HCT116 (cell line): ENCODE measurements around the gene LBR. TPM values are rescaled to one million over a fixed set of nuclear protein-coding genes. Genes with fewer than 3 reads are reported as not detected.

Experiments
- ATAC-seq: fragments of 200-7000 bp; cut with Tn5 transposase; 2 replicates; pipeline ENCODE4 v1.9.1; 2020; ENCODE audit warnings: mild to moderate bottlenecking, moderate library complexity
- BruUV-seq: library from RNA; stranded (reverse); fragments of 400-500 nt; replicated peaks from 2 replicates; lab custom pipeline; 2021; lab: Mats Ljungman, UMichigan
- CTCF ChIA-PET: fragments of 300-600 bp; sonication (Branson Sonifier 250); formaldehyde crosslinking; loops from one replicate; lab custom pipeline; 2021; ENCODE audit warnings: antibody characterized with exemption; lab: Charles Lee
- POLR2A ChIA-PET: fragments of 300-600, 350-600 bp; sonication (Branson Sonifier 250); formaldehyde crosslinking; loops from one replicate; lab custom pipeline; 2021; ENCODE audit warnings: antibody characterized with exemption; lab: Charles Lee
- RAD21 ChIA-PET, 2 experiments: fragments of 300-600 bp; sonication (Branson Sonifier 250); formaldehyde crosslinking; loops; one replicate each; lab custom pipeline; 2023; ENCODE audit warnings: low total read pairs in 2 of 2; ENCODE audit not compliant: uncharacterized antibody in 2 of 2, unreplicated experiment in 2 of 2, low non-redundant PET in 1 of 2; lab: Charles Lee
- DNase-seq: peaks from one replicate; pipeline ENCODE4 v3.0.0-alpha.2; 2010; ENCODE audit warnings: low read depth, low spot score
- H2AFZ ChIP-seq: fragments of 200-600 bp; shearing (Covaris generic), sonication (generic); 2 replicates; pipeline ENCODE4 v1.6.1; 2017; ENCODE audit warnings: low read depth, mixed run types, mixed read lengths, antibody characterized with exemption, low read length; ENCODE audit not compliant: poor library complexity, severe bottlenecking
- H3K27ac ChIP-seq: 2 replicates; pipeline ENCODE4 v1.5.1; 2012; ENCODE audit warnings: low read depth, low read length
- H3K27me3 ChIP-seq: fragments of 200-600 bp; sonication (generic); 2 replicates; pipeline ENCODE4 v1.6.1; 2016; ENCODE audit warnings: mixed run types, low read length, mixed read lengths; ENCODE audit not compliant: insufficient read depth
- H3K36me3 ChIP-seq, 2 experiments: fragments of 200-500 bp in 1 of 2; fragments of 200-600 bp in 1 of 2; sonication (Bioruptor generic) in 1 of 2; sonication (generic) in 1 of 2; 2 replicates each; pipeline versions ENCODE4 v1.5.1 to v1.6.1; 2014 to 2016; ENCODE audit warnings: low read length in 2 of 2, inconsistent platforms in 1 of 2, mixed read lengths in 1 of 2, mixed run types in 1 of 2; ENCODE audit not compliant: insufficient read depth in 2 of 2, control insufficient read depth in 1 of 2
- H3K4me1 ChIP-seq, 2 experiments: fragments of 200-600 bp in 1 of 2; sonication (generic) in 1 of 2; 2 replicates each; pipeline versions ENCODE4 v1.5.1 to v1.6.1; 2012 to 2017; ENCODE audit warnings: low read length in 2 of 2, inconsistent platforms in 1 of 2, mild to moderate bottlenecking in 1 of 2, mixed read lengths in 1 of 2, mixed run types in 1 of 2, moderate library complexity in 1 of 2; ENCODE audit not compliant: insufficient read depth in 2 of 2, control insufficient read depth in 1 of 2
- H3K4me2 ChIP-seq: fragments of 200-600 bp; sonication (generic); 2 replicates; pipeline ENCODE4 v1.6.1; 2017; ENCODE audit warnings: mixed run types, low read length, mixed read lengths
- H3K4me3 ChIP-seq, 2 experiments: fragments of 200-600 bp in 1 of 2; sonication (generic) in 1 of 2; replicated peaks in 1 of 2; 2 replicates each; pipeline ENCODE4 v1.5.1; 2011 to 2016; ENCODE audit warnings: low read length in 2 of 2, control low read depth in 1 of 2, low read depth in 1 of 2, mild to moderate bottlenecking in 1 of 2, mixed read lengths in 1 of 2, mixed run types in 1 of 2
- H3K79me2 ChIP-seq: fragments of 200-600 bp; sonication (generic); 2 replicates; pipeline ENCODE4 v1.6.1; 2017; ENCODE audit warnings: mild to moderate bottlenecking, mixed run types, low read length, moderate library complexity, mixed read lengths; ENCODE audit not compliant: insufficient read depth
- H3K9ac ChIP-seq: fragments of 200-600 bp; sonication (generic); 2 replicates; pipeline ENCODE4 v1.6.1; 2016; ENCODE audit warnings: low read length, mixed read lengths
- H3K9me2 ChIP-seq: fragments of 200-600 bp; sonication (generic), shearing (Covaris generic); 2 replicates; pipeline ENCODE4 v1.6.1; 2017; ENCODE audit warnings: mixed run types, mild to moderate bottlenecking, moderate library complexity; ENCODE audit not compliant: insufficient read depth
- H3K9me3 ChIP-seq, 2 experiments: fragments of 200-500 bp in 1 of 2; fragments of 200-600 bp in 1 of 2; sonication (Bioruptor generic) in 1 of 2; sonication (generic) in 1 of 2; 2 replicates each; pipeline ENCODE4 v1.6.1; 2014 to 2017; ENCODE audit warnings: low read length in 2 of 2, mixed read lengths in 2 of 2, inconsistent platforms in 1 of 2, low read depth in 1 of 2, mild to moderate bottlenecking in 1 of 2, mixed run types in 1 of 2, moderate library complexity in 1 of 2; ENCODE audit not compliant: control insufficient read depth in 1 of 2, insufficient read depth in 1 of 2
- H4K20me1 ChIP-seq: fragments of 200-600 bp; sonication (generic), shearing (Covaris generic); 2 replicates; pipeline ENCODE4 v1.6.1; 2017; ENCODE audit warnings: mixed run types, mild to moderate bottlenecking, moderate library complexity; ENCODE audit not compliant: insufficient read depth
- CBX3 ChIP-seq: IDR thresholded peaks from 2 replicates; pipeline ENCODE4 v1.6.1; 2012; ENCODE audit warnings: low read depth
- CEBPB ChIP-seq: IDR thresholded peaks from 2 replicates; pipeline ENCODE4 v1.6.1; 2012; ENCODE audit warnings: low read depth
- EGR1 ChIP-seq: IDR thresholded peaks from 2 replicates; pipeline ENCODE4 v1.6.1; 2012; ENCODE audit warnings: low read depth
- ELF1 ChIP-seq: IDR thresholded peaks from 2 replicates; pipeline ENCODE4 v1.6.1; 2012; ENCODE audit warnings: low read depth, borderline replicate concordance
- EZH2 ChIP-seq: fragments of 200-600 bp; sonication (generic); IDR thresholded peaks from 2 replicates; pipeline ENCODE4 v1.6.1; 2017; ENCODE audit warnings: antibody characterized with exemption, mixed run types
- EZH2phosphoT487 ChIP-seq: fragments of 200-600 bp; IDR thresholded peaks from 2 replicates; pipeline ENCODE4 v1.6.1; 2018; ENCODE audit warnings: antibody characterized with exemption, borderline replicate concordance
- FOSL1 ChIP-seq: IDR thresholded peaks from 2 replicates; pipeline ENCODE4 v1.6.1; 2012; ENCODE audit warnings: low read depth
- JUND ChIP-seq: IDR thresholded peaks from 2 replicates; pipeline ENCODE4 v1.6.1; 2012
- POLR2A ChIP-seq: IDR thresholded peaks from 2 replicates; pipeline ENCODE4 v1.7.0; 2011; ENCODE audit warnings: borderline replicate concordance; ENCODE audit not compliant: insufficient read depth, insufficient read length; ENCODE audit errors: extremely low read depth
- POLR2AphosphoS5 ChIP-seq: IDR thresholded peaks from 2 replicates; pipeline ENCODE4 v1.6.1; 2011; ENCODE audit warnings: mild to moderate bottlenecking, low read depth, low read length, moderate library complexity
- SRF ChIP-seq: IDR thresholded peaks from 2 replicates; pipeline ENCODE4 v1.6.1; 2012; ENCODE audit warnings: low read depth
- TCF7L2 ChIP-seq: IDR thresholded peaks from 2 replicates; pipeline ENCODE4 v1.7.0; 2011; ENCODE audit warnings: borderline replicate concordance, inconsistent platforms; ENCODE audit not compliant: insufficient read depth, insufficient read length; ENCODE audit errors: extremely low read depth
- YY1 ChIP-seq: IDR thresholded peaks from 2 replicates; pipeline ENCODE4 v1.6.1; 2011; ENCODE audit warnings: low read length, low read depth, moderate library complexity, mild to moderate bottlenecking; ENCODE audit not compliant: insufficient replicate concordance; ENCODE audit errors: extremely low read depth
- ZNF274 ChIP-seq: fragments of 200-500 bp; sonication (Bioruptor generic); IDR thresholded peaks from 2 replicates; pipeline ENCODE4 v1.6.1; 2014; ENCODE audit warnings: mild to moderate bottlenecking, low read depth, low read length, inconsistent platforms
- intact Hi-C: fragments of 100-400 bp; cut with micrococcal nuclease; formaldehyde crosslinking; loops from 2 replicates; pipeline ENCODE4 v1.10.0; 2022
- total RNA-seq: library from RNA; stranded (reverse); gene quantifications from one replicate; pipeline ENCODE4 v1.2.1, GENCODE V29; 2021; ENCODE audit not compliant: unreplicated experiment
- TF ChIP-seq, protein P1 (sequence below): IDR thresholded peaks from 2 replicates; pipeline ENCODE4 v1.6.1; 2012
- TF ChIP-seq, protein P2 (sequence below): IDR thresholded peaks from 2 replicates; pipeline ENCODE4 v1.6.1; 2012; ENCODE audit warnings: low read depth
- TF ChIP-seq, protein P3 (sequence below), 3 experiments: fragments of 200-600 bp in 1 of 3; sonication (generic) in 1 of 3; IDR thresholded peaks in 2 of 3; conservative IDR thresholded peaks in 1 of 3; 2 replicates each; pipeline ENCODE4 v1.5.1; 2012 to 2017; ENCODE audit warnings: low read depth in 2 of 3, low read length in 2 of 3, antibody characterized with exemption in 1 of 3, borderline replicate concordance in 1 of 3, control low read depth in 1 of 3, mild to moderate bottlenecking in 1 of 3, mixed read lengths in 1 of 3, mixed run types in 1 of 3, moderate library complexity in 1 of 3; ENCODE audit not compliant: insufficient read depth in 1 of 3
- TF ChIP-seq, protein P4 (sequence below): IDR thresholded peaks from 2 replicates; pipeline ENCODE4 v1.6.1; 2012

Gene LBR
- total RNA-seq, 1 experiment from 2014 or later: 97.4 TPM

DNA sequence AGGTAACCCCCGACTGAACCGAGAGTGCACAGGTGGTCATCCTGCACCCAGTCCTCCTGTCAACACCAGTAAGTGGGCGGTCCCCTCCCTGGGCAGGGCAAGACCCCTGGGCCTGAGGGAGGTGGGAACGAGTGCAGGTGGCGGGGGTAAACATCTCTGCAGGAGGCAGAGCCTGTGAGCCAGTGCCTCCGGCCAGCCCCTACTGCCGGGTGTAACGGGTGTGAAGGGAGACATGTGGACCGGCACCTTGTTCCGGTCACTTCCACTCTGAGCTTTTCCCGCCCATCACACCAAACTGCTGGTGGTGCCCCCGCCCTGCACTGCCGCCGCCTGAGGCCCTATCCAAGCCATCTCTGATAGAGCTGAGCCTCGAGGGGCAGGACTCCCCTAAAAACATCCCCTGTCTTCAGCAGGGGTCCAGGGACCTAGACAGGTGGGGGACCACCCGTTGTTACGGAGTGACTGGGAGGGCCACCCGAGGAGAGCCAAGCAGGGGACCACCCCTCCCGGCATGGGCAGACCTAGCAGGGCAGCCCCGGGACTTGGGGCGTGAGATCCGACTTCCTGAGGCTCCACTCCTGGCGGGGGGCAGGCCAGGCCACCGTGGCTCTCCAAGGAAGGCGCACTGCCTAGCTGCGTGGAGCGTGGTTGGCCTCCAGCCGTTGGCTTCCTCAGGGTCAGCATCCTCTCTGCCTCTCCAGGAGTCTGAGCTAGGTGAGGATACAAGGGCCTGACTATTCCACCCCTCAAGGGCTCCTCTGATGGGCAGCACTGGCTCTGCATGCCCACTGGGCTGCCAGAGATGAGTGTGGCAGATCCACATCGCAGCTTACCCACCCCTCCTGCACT is 43.8 kb upstream of the LBR start:
- POLR2A ChIA-PET: no interaction called here

More for the DNA sequence above, 43.8 kb upstream of the LBR start:
- TF ChIP-seq, protein P1, sequence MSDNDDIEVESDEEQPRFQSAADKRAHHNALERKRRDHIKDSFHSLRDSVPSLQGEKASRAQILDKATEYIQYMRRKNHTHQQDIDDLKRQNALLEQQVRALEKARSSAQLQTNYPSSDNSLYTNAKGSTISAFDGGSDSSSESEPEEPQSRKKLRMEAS: no peak
- TF ChIP-seq ZNF274: no peak
- no peak for TF ChIP-seq JUND
- TF ChIP-seq, protein P2, sequence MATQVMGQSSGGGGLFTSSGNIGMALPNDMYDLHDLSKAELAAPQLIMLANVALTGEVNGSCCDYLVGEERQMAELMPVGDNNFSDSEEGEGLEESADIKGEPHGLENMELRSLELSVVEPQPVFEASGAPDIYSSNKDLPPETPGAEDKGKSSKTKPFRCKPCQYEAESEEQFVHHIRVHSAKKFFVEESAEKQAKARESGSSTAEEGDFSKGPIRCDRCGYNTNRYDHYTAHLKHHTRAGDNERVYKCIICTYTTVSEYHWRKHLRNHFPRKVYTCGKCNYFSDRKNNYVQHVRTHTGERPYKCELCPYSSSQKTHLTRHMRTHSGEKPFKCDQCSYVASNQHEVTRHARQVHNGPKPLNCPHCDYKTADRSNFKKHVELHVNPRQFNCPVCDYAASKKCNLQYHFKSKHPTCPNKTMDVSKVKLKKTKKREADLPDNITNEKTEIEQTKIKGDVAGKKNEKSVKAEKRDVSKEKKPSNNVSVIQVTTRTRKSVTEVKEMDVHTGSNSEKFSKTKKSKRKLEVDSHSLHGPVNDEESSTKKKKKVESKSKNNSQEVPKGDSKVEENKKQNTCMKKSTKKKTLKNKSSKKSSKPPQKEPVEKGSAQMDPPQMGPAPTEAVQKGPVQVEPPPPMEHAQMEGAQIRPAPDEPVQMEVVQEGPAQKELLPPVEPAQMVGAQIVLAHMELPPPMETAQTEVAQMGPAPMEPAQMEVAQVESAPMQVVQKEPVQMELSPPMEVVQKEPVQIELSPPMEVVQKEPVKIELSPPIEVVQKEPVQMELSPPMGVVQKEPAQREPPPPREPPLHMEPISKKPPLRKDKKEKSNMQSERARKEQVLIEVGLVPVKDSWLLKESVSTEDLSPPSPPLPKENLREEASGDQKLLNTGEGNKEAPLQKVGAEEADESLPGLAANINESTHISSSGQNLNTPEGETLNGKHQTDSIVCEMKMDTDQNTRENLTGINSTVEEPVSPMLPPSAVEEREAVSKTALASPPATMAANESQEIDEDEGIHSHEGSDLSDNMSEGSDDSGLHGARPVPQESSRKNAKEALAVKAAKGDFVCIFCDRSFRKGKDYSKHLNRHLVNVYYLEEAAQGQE: no peak
- no peak for TF ChIP-seq FOSL1
- TF ChIP-seq CEBPB: no peak
- TF ChIP-seq TCF7L2: no peak
- no peak for TF ChIP-seq SRF
- TF ChIP-seq EZH2phosphoT487: no peak
- no peak for TF ChIP-seq CBX3
- TF ChIP-seq EGR1: no peak
- TF ChIP-seq, protein P3, sequence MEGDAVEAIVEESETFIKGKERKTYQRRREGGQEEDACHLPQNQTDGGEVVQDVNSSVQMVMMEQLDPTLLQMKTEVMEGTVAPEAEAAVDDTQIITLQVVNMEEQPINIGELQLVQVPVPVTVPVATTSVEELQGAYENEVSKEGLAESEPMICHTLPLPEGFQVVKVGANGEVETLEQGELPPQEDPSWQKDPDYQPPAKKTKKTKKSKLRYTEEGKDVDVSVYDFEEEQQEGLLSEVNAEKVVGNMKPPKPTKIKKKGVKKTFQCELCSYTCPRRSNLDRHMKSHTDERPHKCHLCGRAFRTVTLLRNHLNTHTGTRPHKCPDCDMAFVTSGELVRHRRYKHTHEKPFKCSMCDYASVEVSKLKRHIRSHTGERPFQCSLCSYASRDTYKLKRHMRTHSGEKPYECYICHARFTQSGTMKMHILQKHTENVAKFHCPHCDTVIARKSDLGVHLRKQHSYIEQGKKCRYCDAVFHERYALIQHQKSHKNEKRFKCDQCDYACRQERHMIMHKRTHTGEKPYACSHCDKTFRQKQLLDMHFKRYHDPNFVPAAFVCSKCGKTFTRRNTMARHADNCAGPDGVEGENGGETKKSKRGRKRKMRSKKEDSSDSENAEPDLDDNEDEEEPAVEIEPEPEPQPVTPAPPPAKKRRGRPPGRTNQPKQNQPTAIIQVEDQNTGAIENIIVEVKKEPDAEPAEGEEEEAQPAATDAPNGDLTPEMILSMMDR (IDR thresholded peaks at IDR 0.05 in 2 of 3, conservative IDR thresholded peaks at IDR 0.05 in 1 of 3; ENCODE audit: borderline replicate concordance in 1 of 3, insufficient read depth in 1 of 3, low read depth in 2 of 3, low read length in 2 of 3): no peak
- TF ChIP-seq, protein P4, sequence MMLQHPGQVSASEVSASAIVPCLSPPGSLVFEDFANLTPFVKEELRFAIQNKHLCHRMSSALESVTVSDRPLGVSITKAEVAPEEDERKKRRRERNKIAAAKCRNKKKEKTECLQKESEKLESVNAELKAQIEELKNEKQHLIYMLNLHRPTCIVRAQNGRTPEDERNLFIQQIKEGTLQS: no peak
- no peak for TF ChIP-seq EZH2
- TF ChIP-seq POLR2A: no peak
- no peak for TF ChIP-seq POLR2AphosphoS5
- TF ChIP-seq ELF1: no peak
- TF ChIP-seq YY1: no peak
- TF ChIP-seq, all 23 proteins: peak for 0
- intact Hi-C loops: loop anchor here (10.0 kb wide), 1 partner anchor 593 kb away; the partner anchor contains the start of gene H3-3A
- H3K4me3 ChIP-seq: no peak overlapping the region
- H3K27me3 ChIP-seq: no peaks in the 10 kb centered on the region
- BruUV-seq: no TSS peak
- H4K20me1 ChIP-seq: no peaks in the 10 kb centered on the region
- DNase-seq (no peak), ATAC-seq (no peak)
- H3K9ac ChIP-seq: no peak overlapping the region
- no peaks in the 10 kb centered on the region for H3K9me2 ChIP-seq
- no peak overlapping the region; the same call in 1 of the 2 replicates for H3K27ac ChIP-seq
- no peaks in the 10 kb centered on the region for H3K79me2 ChIP-seq
- no peaks in the 10 kb centered on the region for H3K9me3 ChIP-seq
- H3K4me2 ChIP-seq: no peak overlapping the region
- no peak overlapping the region for H2AFZ ChIP-seq
- H3K4me1 ChIP-seq: peaks cover 3 to 19% of the 10 kb centered on the region in 2 experiments; a peak in 3 of 4 replicates
- ChIA-PET CTCF (interaction anchor here (1.2 to 1.6 kb wide), 2 partner anchors 9 to 12 kb away, joined by 3 to 4 read pairs; no protein-coding TSS in a partner anchor), RAD21 (no interaction called here)
- H3K36me3 ChIP-seq: no peaks in the 10 kb centered on the region
